Right atrium auricular region (tissue), 2 donors: ENCODE data around the gene CARD11. TPM values are rescaled to one million over a fixed set of nuclear protein-coding genes. Genes with fewer than 3 reads are reported as not detected.

Experiments used
- DNase-seq: peaks from one replicate; pipeline ENCODE4 v3.0.0-alpha.2; 2019; ENCODE audit warnings: low spot score
- H3K27ac ChIP-seq, 2 donors: fragments of 200-600 bp; sonication (generic); 1 replicate in 1 of 2; 2 replicates in 1 of 2; pipeline ENCODE4 v1.5.1; 2016 to 2019
- H3K27me3 ChIP-seq, 2 donors: fragments of 200-600 bp; sonication (generic); one replicate each; pipeline versions ENCODE4 v1.5.1 to v1.6.0; 2017 to 2019
- H3K36me3 ChIP-seq: fragments of 200-600 bp; sonication (generic); one replicate; pipeline ENCODE4 v1.5.1; 2016
- H3K4me1 ChIP-seq, 2 donors: fragments of 200-600 bp; sonication (generic); one replicate each; pipeline versions ENCODE4 v1.5.1 to v1.6.0; 2017 to 2019
- H3K4me3 ChIP-seq, 2 donors: fragments of 200-600 bp; sonication (generic); 1 replicate in 1 of 2; 2 replicates in 1 of 2; pipeline ENCODE4 v1.5.1; 2017 to 2019; ENCODE audit warnings: mild to moderate bottlenecking in 1 of 2, moderate library complexity in 1 of 2
- H3K9me3 ChIP-seq, 2 donors: fragments of 200-600 bp; sonication (generic); one replicate each; pipeline ENCODE4 v1.5.1; 2019
- CTCF ChIP-seq, 2 donors: fragments of 200-600 bp; sonication (generic); IDR thresholded peaks; one replicate each; pipeline ENCODE4 v1.5.1; 2019; ENCODE audit warnings: antibody characterized with exemption in 2 of 2
- total RNA-seq, 2 donors: library from RNA; depleted of rRNA; stranded (reverse); fragments of >200 nt; gene quantifications; one replicate each; pipeline ENCODE4 v1.1.0, GENCODE V29; 2016

Gene CARD11
- total RNA-seq, 2 donors from 2014 or later: 0.22 to 0.55 TPM

- Histone ChIP-seq H3K27me3 (no peaks in the 10 kb centered on the region), H3K9me3 (no peaks in the 10 kb centered on the region), H3K4me1 (no peaks in the 10 kb centered on the region), H3K4me3 (no peak overlapping the region), H3K36me3 (no peaks in the 10 kb centered on the region), H3K27ac (no peak overlapping the region)
- TF ChIP-seq CTCF (IDR thresholded peaks at IDR 0.05): no peak
- DNase-seq: no peak
Observed at GRCh38 chr7:2999078-2999500, 44.6 kb downstream of the CARD11 start.

GRCh38 chr7:2997014-2997413, 46.7 kb downstream of the CARD11 start:
- TF ChIP-seq CTCF (IDR thresholded peaks at IDR 0.05): no peak
- peaks cover 0 to under 1% of the 10 kb centered on the region in 2 donors for H3K9me3 ChIP-seq
- no peak overlapping the region for H3K4me3 ChIP-seq
- no peaks in the 10 kb centered on the region for H3K4me1 ChIP-seq
- H3K27me3 ChIP-seq: no peaks in the 10 kb centered on the region
- DNase-seq: no peak
- H3K27ac ChIP-seq: no peak overlapping the region
- no peaks in the 10 kb centered on the region for H3K36me3 ChIP-seq

GRCh38 chr7:2996141-2996540, 47.5 kb downstream of the CARD11 start:
- TF ChIP-seq CTCF (IDR thresholded peaks at IDR 0.05): no peak
- Histone ChIP-seq H3K27ac (no peak overlapping the region), H3K4me1 (no peaks in the 10 kb centered on the region), H3K27me3 (no peaks in the 10 kb centered on the region), H3K9me3 (peaks cover 0 to 6% of the 10 kb centered on the region in 2 donors), H3K36me3 (no peaks in the 10 kb centered on the region), H3K4me3 (no peak overlapping the region)
- no peak for DNase-seq

DNA sequence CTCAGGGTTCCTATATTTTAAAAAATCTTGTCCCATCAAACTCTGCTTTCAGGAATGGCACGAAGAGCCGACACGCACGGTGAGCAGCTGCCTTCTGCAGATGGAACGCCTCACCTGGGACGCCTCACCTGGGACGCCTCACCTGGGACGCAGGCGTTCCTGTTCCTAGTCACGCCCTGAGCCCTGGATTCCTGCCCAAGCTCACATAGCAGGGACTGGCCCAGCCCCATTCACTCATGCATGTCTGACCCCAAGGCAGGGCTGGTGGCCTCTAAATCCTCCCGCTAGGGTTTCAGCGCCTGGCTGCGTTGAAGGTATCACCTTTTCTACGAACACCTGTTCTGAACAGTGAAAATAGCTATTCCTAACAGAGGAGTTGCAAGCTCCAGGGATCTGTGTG, 49.8 kb downstream of the CARD11 start:
- TF ChIP-seq CTCF (IDR thresholded peaks at IDR 0.05): no peak
- no peak for DNase-seq
- H3K9me3 ChIP-seq: peaks cover 0 to 16% of the 10 kb centered on the region in 2 donors
- no peaks in the 10 kb centered on the region for H3K4me1 ChIP-seq
- H3K36me3 ChIP-seq: no peaks in the 10 kb centered on the region
- no peak overlapping the region for H3K4me3 ChIP-seq
- no peak overlapping the region for H3K27ac ChIP-seq
- no peaks in the 10 kb centered on the region for H3K27me3 ChIP-seq

DNA sequence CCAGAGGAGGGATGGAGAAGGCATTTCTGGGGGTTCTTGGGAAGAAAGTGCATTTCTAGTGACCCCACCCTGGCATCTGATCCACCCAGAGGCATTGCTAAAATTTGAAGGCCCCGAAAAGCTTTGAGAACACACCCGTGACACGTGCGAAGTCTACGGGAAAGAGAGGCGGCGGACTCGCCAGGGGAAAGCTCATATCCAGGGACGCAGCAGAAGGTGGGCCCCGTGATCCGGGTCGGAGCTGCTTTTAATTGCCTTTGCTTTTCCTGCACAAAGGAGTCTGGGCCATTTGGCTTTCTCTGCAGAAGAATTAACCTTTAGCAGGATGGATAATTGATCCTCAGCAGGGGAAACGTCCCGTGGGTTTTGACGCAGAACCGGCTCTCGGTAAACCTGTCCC, 50.3 kb downstream of the CARD11 start:
- Histone ChIP-seq H3K9me3 (peaks cover 0 to 21% of the 10 kb centered on the region in 2 donors), H3K36me3 (no peaks in the 10 kb centered on the region), H3K27me3 (no peaks in the 10 kb centered on the region), H3K4me1 (no peaks in the 10 kb centered on the region), H3K4me3 (no peak overlapping the region), H3K27ac (no peak overlapping the region)
- no peak for DNase-seq
- no peak for TF ChIP-seq CTCF (IDR thresholded peaks at IDR 0.05)

GRCh38 chr7:2990949-2991470, 52.7 kb downstream of the CARD11 start:
- no peak for DNase-seq
- Histone ChIP-seq H3K27me3 (no peaks in the 10 kb centered on the region), H3K9me3 (peaks cover 0 to 23% of the 10 kb centered on the region in 2 donors), H3K36me3 (no peaks in the 10 kb centered on the region), H3K4me3 (no peak overlapping the region), H3K4me1 (no peaks in the 10 kb centered on the region), H3K27ac (no peak overlapping the region)
- no peak for TF ChIP-seq CTCF (IDR thresholded peaks at IDR 0.05)
